ENCODE data around the gene KCNIP4.

- TF ChIP-seq CTCF (IDR thresholded peaks at IDR 0.05) (no peak), POLR2AphosphoS5 (IDR thresholded peaks at IDR 0.05) (no peak)
These were observed 206.2 kb downstream of the KCNIP4 start for GRCh38 chr4:21742326-21742725.
